Measurements from ENCODE around the gene CLCN7.

Gene CLCN7, protein sequence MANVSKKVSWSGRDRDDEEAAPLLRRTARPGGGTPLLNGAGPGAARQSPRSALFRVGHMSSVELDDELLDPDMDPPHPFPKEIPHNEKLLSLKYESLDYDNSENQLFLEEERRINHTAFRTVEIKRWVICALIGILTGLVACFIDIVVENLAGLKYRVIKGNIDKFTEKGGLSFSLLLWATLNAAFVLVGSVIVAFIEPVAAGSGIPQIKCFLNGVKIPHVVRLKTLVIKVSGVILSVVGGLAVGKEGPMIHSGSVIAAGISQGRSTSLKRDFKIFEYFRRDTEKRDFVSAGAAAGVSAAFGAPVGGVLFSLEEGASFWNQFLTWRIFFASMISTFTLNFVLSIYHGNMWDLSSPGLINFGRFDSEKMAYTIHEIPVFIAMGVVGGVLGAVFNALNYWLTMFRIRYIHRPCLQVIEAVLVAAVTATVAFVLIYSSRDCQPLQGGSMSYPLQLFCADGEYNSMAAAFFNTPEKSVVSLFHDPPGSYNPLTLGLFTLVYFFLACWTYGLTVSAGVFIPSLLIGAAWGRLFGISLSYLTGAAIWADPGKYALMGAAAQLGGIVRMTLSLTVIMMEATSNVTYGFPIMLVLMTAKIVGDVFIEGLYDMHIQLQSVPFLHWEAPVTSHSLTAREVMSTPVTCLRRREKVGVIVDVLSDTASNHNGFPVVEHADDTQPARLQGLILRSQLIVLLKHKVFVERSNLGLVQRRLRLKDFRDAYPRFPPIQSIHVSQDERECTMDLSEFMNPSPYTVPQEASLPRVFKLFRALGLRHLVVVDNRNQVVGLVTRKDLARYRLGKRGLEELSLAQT

DNA sequence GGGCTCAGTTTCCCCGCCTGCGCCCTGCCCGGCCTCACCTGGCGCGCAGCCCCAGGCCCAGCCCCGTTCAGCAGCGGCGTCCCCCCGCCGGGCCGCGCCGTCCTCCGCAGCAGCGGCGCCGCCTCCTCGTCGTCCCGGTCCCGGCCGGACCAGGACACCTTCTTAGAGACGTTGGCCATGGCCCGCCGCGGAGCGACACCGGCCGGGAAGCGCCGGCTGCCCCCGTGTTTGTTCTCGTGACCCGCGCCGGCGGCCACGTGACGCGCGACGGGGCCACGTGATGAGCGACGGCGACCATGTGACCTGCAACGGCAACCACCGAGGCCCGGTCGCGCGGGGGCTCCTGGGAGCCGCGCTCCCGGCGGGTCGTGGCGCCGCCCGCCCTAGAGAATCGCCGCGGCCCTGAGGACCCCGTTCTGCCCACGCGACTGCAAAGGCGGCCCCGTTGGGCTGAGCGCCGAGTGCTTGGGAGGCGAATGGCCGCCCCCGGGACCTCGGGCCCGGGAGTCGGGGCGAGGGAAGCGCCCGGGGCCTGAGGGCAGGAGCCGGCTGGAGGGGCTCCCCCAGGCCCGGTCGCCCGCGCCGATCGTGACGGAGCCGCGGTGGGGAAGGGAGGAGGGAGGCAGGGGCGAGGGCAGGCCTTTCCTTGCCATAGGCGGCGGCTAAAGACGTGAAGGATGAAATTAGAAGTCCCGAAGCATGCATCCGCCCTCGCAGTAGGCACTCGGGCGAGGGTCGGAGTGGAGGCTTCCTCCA is at the start of gene CLCN7:
Gene CLCN7 (minus strand): TSS at position 233 of the 756 bp plus-strand sequence. CDS start 54 bp downstream, at position 179.
- TF ChIP-seq, protein P1, sequence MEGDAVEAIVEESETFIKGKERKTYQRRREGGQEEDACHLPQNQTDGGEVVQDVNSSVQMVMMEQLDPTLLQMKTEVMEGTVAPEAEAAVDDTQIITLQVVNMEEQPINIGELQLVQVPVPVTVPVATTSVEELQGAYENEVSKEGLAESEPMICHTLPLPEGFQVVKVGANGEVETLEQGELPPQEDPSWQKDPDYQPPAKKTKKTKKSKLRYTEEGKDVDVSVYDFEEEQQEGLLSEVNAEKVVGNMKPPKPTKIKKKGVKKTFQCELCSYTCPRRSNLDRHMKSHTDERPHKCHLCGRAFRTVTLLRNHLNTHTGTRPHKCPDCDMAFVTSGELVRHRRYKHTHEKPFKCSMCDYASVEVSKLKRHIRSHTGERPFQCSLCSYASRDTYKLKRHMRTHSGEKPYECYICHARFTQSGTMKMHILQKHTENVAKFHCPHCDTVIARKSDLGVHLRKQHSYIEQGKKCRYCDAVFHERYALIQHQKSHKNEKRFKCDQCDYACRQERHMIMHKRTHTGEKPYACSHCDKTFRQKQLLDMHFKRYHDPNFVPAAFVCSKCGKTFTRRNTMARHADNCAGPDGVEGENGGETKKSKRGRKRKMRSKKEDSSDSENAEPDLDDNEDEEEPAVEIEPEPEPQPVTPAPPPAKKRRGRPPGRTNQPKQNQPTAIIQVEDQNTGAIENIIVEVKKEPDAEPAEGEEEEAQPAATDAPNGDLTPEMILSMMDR (conservative IDR thresholded peaks at IDR 0.05; ENCODE audit: low read depth, low read length) = no peak
- H3K4me3 ChIP-seq (ENCODE audit: low read length) = peak within 1 kb of the TSS; percentile 77
- DNase-seq (ENCODE audit: low read depth) = peak; percentile 47

DNA sequence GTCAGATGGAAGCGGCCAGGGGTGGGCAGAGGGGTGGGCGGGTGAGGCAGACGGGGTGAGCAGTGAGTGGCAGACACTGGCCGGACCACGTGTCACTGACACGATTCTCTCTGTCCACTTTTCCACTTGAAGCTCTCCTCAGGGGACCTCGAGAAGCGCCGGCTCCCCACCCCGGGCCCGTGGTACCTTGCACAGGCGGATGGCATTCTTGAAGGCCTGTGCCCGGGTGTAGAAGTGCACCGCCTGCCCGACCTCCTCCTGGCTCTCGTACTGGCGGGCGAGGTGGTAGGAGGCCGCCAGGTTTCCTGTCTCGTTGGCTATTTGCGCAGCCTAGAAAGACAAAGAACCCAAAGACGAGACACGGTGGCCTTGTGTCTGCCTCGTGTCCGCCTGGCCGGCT is 49.5 kb upstream of the CLCN7 start:
- no peak for DNase-seq (ENCODE audit: low read depth)
- TF ChIP-seq, protein P1 (conservative IDR thresholded peaks at IDR 0.05; ENCODE audit: low read depth, low read length) = no peak
- no peak overlapping the region for H3K4me3 ChIP-seq (ENCODE audit: low read length)

DNA sequence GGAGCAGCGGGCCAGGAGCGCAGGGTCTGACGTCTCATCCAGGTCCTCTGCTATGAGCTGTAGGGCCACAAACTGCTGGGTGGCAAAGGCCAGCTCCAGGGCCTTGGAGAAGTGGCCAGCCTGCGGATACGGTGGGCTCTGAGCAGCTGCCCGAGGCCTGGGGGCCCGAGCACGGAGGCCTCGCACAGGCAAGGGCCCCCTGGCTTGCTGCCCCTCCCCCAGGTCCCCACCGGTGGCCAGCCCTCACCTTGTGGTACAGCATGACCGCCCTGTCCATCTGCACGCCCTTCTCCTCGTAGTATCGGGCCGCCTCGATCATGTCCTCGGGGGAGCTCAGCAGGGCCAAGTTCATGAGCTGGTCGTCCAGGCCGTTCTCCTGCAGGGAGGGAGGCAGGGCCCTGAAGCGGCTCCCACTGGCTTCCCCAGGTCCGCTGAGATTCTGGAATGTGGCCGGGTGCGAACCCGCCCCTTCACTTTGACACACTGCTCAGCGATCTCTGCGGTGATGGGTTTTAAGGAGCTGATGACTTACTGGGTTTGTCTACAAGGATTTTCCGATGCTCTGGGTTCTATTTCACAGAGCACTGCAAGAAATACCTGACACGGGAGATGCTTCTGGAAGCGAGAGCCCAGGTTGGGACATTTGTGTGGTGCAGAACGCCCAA is 48.9 kb upstream of the CLCN7 start:
- TF ChIP-seq, protein P1 (conservative IDR thresholded peaks at IDR 0.05; ENCODE audit: low read depth, low read length) = no peak
- no peak for DNase-seq (ENCODE audit: low read depth)
- H3K4me3 ChIP-seq (ENCODE audit: low read length) = no peak overlapping the region

DNA sequence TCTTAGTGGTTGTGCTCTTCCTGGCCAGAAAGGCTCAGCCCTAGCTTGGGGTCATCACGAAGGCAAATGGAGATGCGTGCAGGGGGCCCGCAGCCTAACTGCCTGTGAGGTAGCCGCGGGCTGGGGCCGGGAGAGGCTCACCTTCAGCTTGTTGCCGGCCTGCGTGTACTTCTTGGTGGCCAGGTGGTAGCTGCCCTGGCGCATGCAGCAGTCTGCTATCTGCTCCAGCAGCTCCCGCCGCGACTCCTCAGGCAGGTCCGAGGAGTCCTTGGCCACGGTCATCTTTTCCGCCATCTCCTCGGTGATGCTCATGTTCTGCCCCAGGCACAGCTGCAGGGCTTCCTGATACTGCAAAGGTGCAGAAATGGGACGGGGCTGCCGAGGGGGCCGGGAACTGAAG is 45.6 kb upstream of the CLCN7 start:
- TF ChIP-seq, protein P1 (conservative IDR thresholded peaks at IDR 0.05; ENCODE audit: low read depth, low read length) = no peak
- no peak for DNase-seq (ENCODE audit: low read depth)
- no peak overlapping the region for H3K4me3 ChIP-seq (ENCODE audit: low read length)

DNA sequence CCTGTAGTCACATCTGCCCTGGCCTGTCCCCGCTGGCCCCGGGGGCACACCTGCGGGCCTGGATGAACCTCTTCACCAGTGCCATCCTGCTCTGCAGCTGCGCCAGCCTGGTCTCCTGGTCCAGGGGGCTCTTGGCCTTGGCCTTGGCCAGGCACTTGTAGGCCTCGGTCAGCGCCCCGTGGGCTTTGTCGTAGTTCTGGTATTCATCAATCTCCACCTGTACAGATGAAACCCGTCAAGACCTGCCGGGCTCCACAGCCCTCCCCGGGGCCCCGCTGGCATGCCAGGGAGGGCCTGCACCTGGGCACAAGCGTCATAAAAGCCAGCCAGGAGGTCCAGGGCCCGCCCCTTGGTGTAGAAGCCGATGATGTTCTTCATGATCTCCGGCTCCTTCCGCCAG is 45.0 kb upstream of the CLCN7 start:
- TF ChIP-seq, protein P1 (conservative IDR thresholded peaks at IDR 0.05; ENCODE audit: low read depth, low read length) = no peak
- H3K4me3 ChIP-seq (ENCODE audit: low read length) = no peak overlapping the region
- DNase-seq (ENCODE audit: low read depth) = no peak

DNA sequence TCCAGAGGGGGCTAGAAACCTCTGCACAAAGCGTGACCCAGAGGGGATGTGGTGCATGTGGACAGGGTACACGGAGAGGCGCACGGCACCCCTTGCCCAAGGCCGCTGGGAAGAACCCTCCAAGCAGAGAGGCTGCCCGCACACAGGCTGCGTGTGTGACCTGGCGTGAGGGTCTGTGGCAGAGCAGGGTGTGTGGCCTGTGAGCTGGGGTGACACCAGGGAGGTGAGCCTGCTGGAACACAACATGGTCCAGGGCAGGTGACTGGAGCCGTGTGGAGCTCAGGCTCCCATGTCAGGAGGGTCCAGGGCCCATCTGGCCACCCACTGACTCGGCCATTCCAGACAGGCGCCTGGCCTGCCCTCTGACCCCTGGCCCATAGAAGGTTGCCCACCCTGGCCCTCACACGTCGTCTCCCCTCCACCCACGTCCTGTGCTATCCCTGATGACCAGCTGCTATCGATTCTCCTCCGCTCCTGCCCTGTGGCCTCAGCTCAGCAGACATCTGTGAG is 43.9 kb upstream of the CLCN7 start:
- no peak for DNase-seq (ENCODE audit: low read depth)
- TF ChIP-seq, protein P1 (conservative IDR thresholded peaks at IDR 0.05; ENCODE audit: low read depth, low read length) = no peak
- no peak overlapping the region for H3K4me3 ChIP-seq (ENCODE audit: low read length)
